Loucy (cell line): ENCODE data around the gene ZNF236.

Experiments used
- H2AFZ ChIP-seq: fragments of 200-600 bp; sonication (generic); 2 replicates; pipeline ENCODE4 v1.6.0; 2016; ENCODE audit warnings: antibody characterized with exemption, mild to moderate bottlenecking, low read length, moderate library complexity
- H3F3A ChIP-seq: fragments of 200-600 bp; 2 replicates; pipeline ENCODE4 v1.6.0; 2016; ENCODE audit warnings: antibody characterized with exemption, low read depth, mild to moderate bottlenecking
- H3K27me3 ChIP-seq: fragments of 200-600 bp; sonication (generic); 2 replicates; pipeline ENCODE4 v1.6.1; 2014; ENCODE audit warnings: low read length, mild to moderate bottlenecking; ENCODE audit not compliant: insufficient read depth, poor library complexity, severe bottlenecking
- H3K36me3 ChIP-seq: fragments of 200-600 bp; sonication (generic); 2 replicates; pipeline ENCODE4 v1.6.1; 2016; ENCODE audit warnings: low read length; ENCODE audit not compliant: insufficient read depth
- H3K4me1 ChIP-seq: fragments of 200-600 bp; sonication (generic); 2 replicates; pipeline ENCODE4 v1.5.1; 2014; ENCODE audit warnings: low read length, mild to moderate bottlenecking; ENCODE audit not compliant: insufficient read depth, poor library complexity, severe bottlenecking
- H3K4me2 ChIP-seq: fragments of 200-600 bp; sonication (generic); 2 replicates; pipeline ENCODE4 v1.6.0; 2014; ENCODE audit warnings: antibody characterized with exemption, low read length, low read depth, mild to moderate bottlenecking; ENCODE audit not compliant: poor library complexity, severe bottlenecking
- H3K4me3 ChIP-seq: fragments of 200-600 bp; sonication (generic); 2 replicates; pipeline ENCODE4 v1.5.1; 2014; ENCODE audit warnings: low read length, mild to moderate bottlenecking, mixed read lengths; ENCODE audit not compliant: poor library complexity, severe bottlenecking
- H3K79me2 ChIP-seq: fragments of 200-600 bp; sonication (generic); 2 replicates; pipeline ENCODE4 v1.6.1; 2014; ENCODE audit warnings: low read length; ENCODE audit not compliant: insufficient read depth
- H3K9ac ChIP-seq: fragments of 200-600 bp; sonication (generic); 2 replicates; pipeline ENCODE4 v1.6.0; 2014; ENCODE audit warnings: mild to moderate bottlenecking, low read depth, low read length, moderate library complexity; ENCODE audit not compliant: poor library complexity, severe bottlenecking
- H3K9me2 ChIP-seq: fragments of 200-600 bp; sonication (generic); replicated peaks from 2 replicates; pipeline ENCODE4 v1.6.1; 2016; ENCODE audit warnings: low read depth, low read length, mixed read lengths
- H3K9me3 ChIP-seq: fragments of 200-600 bp; sonication (generic); 2 replicates; pipeline ENCODE4 v1.6.1; 2014; ENCODE audit warnings: mild to moderate bottlenecking, antibody characterized with exemption, low read length, low read depth; ENCODE audit not compliant: insufficient read depth
- H4K20me1 ChIP-seq: fragments of 200-600 bp; sonication (generic); 2 replicates; pipeline ENCODE4 v1.6.0; 2014; ENCODE audit warnings: antibody characterized with exemption, low read length, mild to moderate bottlenecking; ENCODE audit not compliant: insufficient read depth, poor library complexity, severe bottlenecking
- EZH2phosphoT487 ChIP-seq: fragments of 200-600 bp; IDR thresholded peaks from 2 replicates; pipeline ENCODE4 v1.6.1; 2018; ENCODE audit warnings: antibody characterized with exemption, mild to moderate bottlenecking, moderate library complexity, borderline replicate concordance
- TF ChIP-seq, protein P1 (sequence below): fragments of 200-600 bp; sonication (generic); conservative IDR thresholded peaks from 2 replicates; pipeline ENCODE4 v1.5.1; 2014; ENCODE audit warnings: mild to moderate bottlenecking, antibody characterized with exemption, low read length

Gene ZNF236

DNA sequence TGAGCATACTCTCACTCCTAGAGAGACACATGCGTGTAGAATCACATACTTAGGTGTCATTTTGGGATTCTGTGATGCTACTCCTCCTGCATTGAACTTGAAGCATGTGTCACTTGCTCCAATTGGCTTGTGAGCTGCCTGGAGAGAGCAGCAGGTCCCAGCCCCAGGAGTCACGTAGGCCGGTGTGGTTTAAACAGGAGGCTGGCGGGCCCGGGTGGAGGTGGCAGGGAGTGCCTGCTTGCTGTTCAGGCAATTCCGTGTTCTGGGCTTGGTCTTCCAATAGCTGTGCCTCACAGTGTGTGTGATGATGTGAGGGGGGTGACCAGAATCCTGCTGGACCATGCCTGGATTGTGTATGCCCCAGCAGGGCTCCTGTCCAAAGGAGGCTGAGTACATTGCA is 51.0 kb downstream of the ZNF236 start:
- Histone ChIP-seq H3K9me2 (no peaks in the 10 kb centered on the region), H2AFZ (no peak overlapping the region), H3K4me3 (no peak overlapping the region), H3F3A (no peaks in the 10 kb centered on the region), H3K4me1 (no peaks in the 10 kb centered on the region), H3K4me2 (no peak overlapping the region), H3K79me2 (no peaks in the 10 kb centered on the region), H3K9ac (no peak overlapping the region), H3K9me3 (no peaks in the 10 kb centered on the region), H3K27me3 (no peaks in the 10 kb centered on the region), H4K20me1 (no peaks in the 10 kb centered on the region), H3K36me3 (peaks cover 44% of the 10 kb centered on the region; the same call in 1 of the 2 replicates)
- TF ChIP-seq, protein P1, sequence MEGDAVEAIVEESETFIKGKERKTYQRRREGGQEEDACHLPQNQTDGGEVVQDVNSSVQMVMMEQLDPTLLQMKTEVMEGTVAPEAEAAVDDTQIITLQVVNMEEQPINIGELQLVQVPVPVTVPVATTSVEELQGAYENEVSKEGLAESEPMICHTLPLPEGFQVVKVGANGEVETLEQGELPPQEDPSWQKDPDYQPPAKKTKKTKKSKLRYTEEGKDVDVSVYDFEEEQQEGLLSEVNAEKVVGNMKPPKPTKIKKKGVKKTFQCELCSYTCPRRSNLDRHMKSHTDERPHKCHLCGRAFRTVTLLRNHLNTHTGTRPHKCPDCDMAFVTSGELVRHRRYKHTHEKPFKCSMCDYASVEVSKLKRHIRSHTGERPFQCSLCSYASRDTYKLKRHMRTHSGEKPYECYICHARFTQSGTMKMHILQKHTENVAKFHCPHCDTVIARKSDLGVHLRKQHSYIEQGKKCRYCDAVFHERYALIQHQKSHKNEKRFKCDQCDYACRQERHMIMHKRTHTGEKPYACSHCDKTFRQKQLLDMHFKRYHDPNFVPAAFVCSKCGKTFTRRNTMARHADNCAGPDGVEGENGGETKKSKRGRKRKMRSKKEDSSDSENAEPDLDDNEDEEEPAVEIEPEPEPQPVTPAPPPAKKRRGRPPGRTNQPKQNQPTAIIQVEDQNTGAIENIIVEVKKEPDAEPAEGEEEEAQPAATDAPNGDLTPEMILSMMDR: no peak
- no peak for TF ChIP-seq EZH2phosphoT487

DNA sequence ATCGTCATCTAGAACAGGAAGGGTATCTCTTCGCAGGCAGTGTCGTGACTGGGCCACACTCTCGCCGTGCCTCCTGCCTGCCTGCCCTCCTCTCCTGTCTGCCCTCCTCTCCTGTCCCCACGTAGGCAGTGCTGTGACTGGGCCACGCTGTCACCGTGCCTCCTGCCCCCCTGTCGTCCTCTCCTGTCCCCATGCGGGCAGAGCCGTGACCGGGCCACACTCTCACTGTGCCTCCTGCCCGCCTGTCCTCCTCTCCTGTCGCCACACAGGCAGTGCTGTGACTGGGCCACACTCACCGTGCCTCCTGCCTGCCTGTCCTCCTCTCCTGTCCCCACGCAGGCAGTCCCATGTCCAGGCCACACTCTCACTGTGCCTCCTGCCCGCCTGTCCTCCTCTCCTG is 51.4 kb downstream of the ZNF236 start:
- Histone ChIP-seq H3K79me2 (no peaks in the 10 kb centered on the region), H3K27me3 (no peaks in the 10 kb centered on the region), H3K9me2 (no peaks in the 10 kb centered on the region), H3K4me2 (no peak overlapping the region), H3F3A (no peaks in the 10 kb centered on the region), H3K4me3 (no peak overlapping the region), H3K9ac (no peak overlapping the region), H3K4me1 (no peaks in the 10 kb centered on the region), H3K36me3 (peaks cover 47% of the 10 kb centered on the region; the same call in 1 of the 2 replicates), H3K9me3 (no peaks in the 10 kb centered on the region), H4K20me1 (no peaks in the 10 kb centered on the region), H2AFZ (no peak overlapping the region)
- no peak for TF ChIP-seq EZH2phosphoT487
- TF ChIP-seq, protein P1: no peak

DNA sequence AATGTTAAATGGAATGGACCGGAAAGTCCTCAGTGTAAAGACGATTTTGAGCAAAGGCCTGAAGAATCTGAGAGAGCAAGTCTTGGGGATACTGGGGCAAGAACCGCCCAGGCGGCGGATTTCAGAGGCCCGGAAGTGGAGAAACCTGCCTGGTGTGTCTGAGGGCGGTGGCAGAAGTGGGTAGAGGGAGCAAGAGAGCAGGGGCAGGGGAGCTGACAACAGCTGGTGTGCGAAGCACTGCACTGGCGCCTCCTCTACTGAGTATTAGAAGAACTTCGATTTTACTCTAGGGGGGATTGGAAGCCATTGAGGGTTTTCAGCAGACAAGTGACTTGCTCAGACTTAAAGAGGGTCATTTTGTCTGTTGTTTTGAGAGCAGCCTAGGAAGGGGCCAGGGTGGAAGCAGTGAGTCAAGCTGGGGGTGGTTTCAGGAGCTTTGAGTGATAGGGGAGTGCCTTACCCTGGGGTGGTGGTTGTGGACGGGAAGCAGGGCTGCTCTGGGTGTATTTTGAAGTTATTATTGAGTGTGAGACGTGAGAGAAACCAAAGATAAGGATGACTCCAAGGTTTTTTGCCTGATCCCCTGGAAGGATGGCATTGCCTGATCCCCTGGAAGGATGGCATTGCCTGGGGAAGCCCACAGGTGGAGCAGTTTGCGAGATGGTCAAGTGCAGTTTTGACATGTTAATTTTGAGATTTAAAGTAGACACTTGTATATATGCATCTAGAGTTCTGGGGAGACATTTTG is 52.5 kb downstream of the ZNF236 start:
- no peaks in the 10 kb centered on the region for H3K79me2 ChIP-seq
- H3F3A ChIP-seq: no peaks in the 10 kb centered on the region
- H3K27me3 ChIP-seq: no peaks in the 10 kb centered on the region
- H3K4me2 ChIP-seq: no peak overlapping the region
- H4K20me1 ChIP-seq: no peaks in the 10 kb centered on the region
- peaks cover 41% of the 10 kb centered on the region; the same call in 1 of the 2 replicates for H3K36me3 ChIP-seq
- no peak overlapping the region for H3K4me3 ChIP-seq
- no peak for TF ChIP-seq EZH2phosphoT487
- TF ChIP-seq, protein P1: no peak
- H3K9ac ChIP-seq: no peak overlapping the region
- H2AFZ ChIP-seq: no peak overlapping the region
- H3K9me3 ChIP-seq: no peaks in the 10 kb centered on the region
- H3K4me1 ChIP-seq: no peaks in the 10 kb centered on the region
- H3K9me2 ChIP-seq: no peaks in the 10 kb centered on the region
